ENCODE data around the gene RPL36.

DNA sequence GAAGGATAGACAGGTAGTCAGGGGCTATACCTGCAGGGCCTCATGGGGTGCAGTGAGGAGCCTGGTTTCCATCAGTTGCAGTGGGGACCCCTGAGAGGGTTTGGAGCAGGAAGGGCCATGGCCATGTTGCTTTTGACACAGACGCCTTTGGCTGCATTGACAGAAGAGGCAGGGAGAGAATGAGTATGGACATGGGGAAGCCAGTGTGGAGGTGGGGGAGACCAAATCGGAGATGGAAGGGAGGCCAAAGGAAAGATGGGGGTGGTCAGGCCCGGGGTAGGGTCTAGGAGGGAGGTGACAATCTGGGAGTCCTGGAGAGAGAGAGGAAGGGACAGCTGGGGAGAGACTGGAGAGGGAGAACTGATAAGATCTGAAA, 8.0 kb upstream of the RPL36 start:
- TF ChIP-seq, protein P1, sequence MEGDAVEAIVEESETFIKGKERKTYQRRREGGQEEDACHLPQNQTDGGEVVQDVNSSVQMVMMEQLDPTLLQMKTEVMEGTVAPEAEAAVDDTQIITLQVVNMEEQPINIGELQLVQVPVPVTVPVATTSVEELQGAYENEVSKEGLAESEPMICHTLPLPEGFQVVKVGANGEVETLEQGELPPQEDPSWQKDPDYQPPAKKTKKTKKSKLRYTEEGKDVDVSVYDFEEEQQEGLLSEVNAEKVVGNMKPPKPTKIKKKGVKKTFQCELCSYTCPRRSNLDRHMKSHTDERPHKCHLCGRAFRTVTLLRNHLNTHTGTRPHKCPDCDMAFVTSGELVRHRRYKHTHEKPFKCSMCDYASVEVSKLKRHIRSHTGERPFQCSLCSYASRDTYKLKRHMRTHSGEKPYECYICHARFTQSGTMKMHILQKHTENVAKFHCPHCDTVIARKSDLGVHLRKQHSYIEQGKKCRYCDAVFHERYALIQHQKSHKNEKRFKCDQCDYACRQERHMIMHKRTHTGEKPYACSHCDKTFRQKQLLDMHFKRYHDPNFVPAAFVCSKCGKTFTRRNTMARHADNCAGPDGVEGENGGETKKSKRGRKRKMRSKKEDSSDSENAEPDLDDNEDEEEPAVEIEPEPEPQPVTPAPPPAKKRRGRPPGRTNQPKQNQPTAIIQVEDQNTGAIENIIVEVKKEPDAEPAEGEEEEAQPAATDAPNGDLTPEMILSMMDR (IDR thresholded peaks at IDR 0.05), result no peak
- TF ChIP-seq POLR2A (IDR thresholded peaks at IDR 0.05), result no peak

Data from Peyer's patch (tissue), 4 donors.